Ovary (tissue), 3 donors: ENCODE data around the gene MAN1B1.

Experiments used
- EP300 ChIP-seq: sonication (generic); formaldehyde crosslinking; IDR thresholded peaks from one replicate; pipeline ENCODE4 v1.6.1; 2017; ENCODE audit warnings: antibody characterized with exemption
- TF ChIP-seq, protein P1 (sequence below), 3 donors: fragments of 450-650 bp in 2 of 3; fragments of 200-600 bp in 1 of 3; IDR thresholded peaks; one replicate each; pipeline versions ENCODE4 v1.5.1 to v1.8.0; 2016 to 2022; ENCODE audit warnings: antibody characterized with exemption in 3 of 3, mild to moderate bottlenecking in 1 of 3
- donor health status: DM: no; HTN: no; CAD: no.

DNA sequence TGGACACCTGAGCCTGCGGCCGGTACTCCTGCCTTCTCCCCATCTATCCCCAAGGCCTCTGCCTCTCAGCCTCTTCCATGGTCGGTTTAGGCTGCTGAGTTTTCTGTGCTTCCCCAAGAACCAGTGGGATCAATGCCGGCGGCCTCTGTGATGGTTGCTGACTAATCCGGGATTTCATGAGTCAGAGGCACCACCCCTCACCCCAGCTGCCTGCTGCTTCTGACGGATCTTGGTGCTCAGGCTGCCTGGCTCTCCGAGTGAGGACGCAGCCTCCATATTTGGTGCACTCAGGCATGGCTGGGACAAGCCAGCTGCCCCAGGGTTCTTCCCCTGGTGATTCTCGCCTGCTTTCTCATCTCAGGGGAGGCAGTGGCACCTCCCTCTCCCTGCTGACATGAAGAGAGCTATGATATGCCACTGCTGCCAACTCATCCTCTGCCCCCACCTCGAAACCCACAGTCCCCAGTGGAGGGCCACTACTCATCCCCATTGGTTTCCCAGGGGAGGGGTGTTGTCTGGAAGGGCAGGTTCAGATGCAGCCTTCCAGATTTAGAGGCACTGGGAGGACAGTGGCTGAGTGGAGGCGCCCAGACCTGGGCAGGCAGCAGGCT is 3.3 kb upstream of the MAN1B1 start:
- TF ChIP-seq, protein P1, sequence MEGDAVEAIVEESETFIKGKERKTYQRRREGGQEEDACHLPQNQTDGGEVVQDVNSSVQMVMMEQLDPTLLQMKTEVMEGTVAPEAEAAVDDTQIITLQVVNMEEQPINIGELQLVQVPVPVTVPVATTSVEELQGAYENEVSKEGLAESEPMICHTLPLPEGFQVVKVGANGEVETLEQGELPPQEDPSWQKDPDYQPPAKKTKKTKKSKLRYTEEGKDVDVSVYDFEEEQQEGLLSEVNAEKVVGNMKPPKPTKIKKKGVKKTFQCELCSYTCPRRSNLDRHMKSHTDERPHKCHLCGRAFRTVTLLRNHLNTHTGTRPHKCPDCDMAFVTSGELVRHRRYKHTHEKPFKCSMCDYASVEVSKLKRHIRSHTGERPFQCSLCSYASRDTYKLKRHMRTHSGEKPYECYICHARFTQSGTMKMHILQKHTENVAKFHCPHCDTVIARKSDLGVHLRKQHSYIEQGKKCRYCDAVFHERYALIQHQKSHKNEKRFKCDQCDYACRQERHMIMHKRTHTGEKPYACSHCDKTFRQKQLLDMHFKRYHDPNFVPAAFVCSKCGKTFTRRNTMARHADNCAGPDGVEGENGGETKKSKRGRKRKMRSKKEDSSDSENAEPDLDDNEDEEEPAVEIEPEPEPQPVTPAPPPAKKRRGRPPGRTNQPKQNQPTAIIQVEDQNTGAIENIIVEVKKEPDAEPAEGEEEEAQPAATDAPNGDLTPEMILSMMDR (IDR thresholded peaks at IDR 0.05): no peak
- no peak for TF ChIP-seq EP300
